HCT116 (cell line): ENCODE data around the gene DUSP16. TPM values are rescaled to one million over a fixed set of nuclear protein-coding genes. Genes with fewer than 3 reads are reported as not detected.

Experiments used
- ATAC-seq: fragments of 200-7000 bp; cut with Tn5 transposase; 2 replicates; pipeline ENCODE4 v1.9.1; 2020; ENCODE audit warnings: mild to moderate bottlenecking, moderate library complexity
- BruUV-seq: library from RNA; stranded (reverse); fragments of 400-500 nt; replicated peaks from 2 replicates; lab custom pipeline; 2021; lab: Mats Ljungman, UMichigan
- CTCF ChIA-PET: fragments of 300-600 bp; sonication (Branson Sonifier 250); formaldehyde crosslinking; loops from one replicate; lab custom pipeline; 2021; ENCODE audit warnings: antibody characterized with exemption; lab: Charles Lee
- POLR2A ChIA-PET: fragments of 300-600, 350-600 bp; sonication (Branson Sonifier 250); formaldehyde crosslinking; loops from one replicate; lab custom pipeline; 2021; ENCODE audit warnings: antibody characterized with exemption; lab: Charles Lee
- RAD21 ChIA-PET, 2 experiments: fragments of 300-600 bp; sonication (Branson Sonifier 250); formaldehyde crosslinking; loops; one replicate each; lab custom pipeline; 2023; ENCODE audit warnings: low total read pairs in 2 of 2; ENCODE audit not compliant: uncharacterized antibody in 2 of 2, unreplicated experiment in 2 of 2, low non-redundant PET in 1 of 2; lab: Charles Lee
- DNase-seq: peaks from one replicate; pipeline ENCODE4 v3.0.0-alpha.2; 2010; ENCODE audit warnings: low read depth, low spot score
- H2AFZ ChIP-seq: fragments of 200-600 bp; shearing (Covaris generic), sonication (generic); 2 replicates; pipeline ENCODE4 v1.6.1; 2017; ENCODE audit warnings: low read depth, mixed run types, mixed read lengths, antibody characterized with exemption, low read length; ENCODE audit not compliant: poor library complexity, severe bottlenecking
- H3K27ac ChIP-seq: 2 replicates; pipeline ENCODE4 v1.5.1; 2012; ENCODE audit warnings: low read depth, low read length
- H3K27me3 ChIP-seq: fragments of 200-600 bp; sonication (generic); 2 replicates; pipeline ENCODE4 v1.6.1; 2016; ENCODE audit warnings: mixed run types, low read length, mixed read lengths; ENCODE audit not compliant: insufficient read depth
- H3K36me3 ChIP-seq, 2 experiments: fragments of 200-500 bp in 1 of 2; fragments of 200-600 bp in 1 of 2; sonication (Bioruptor generic) in 1 of 2; sonication (generic) in 1 of 2; 2 replicates each; pipeline versions ENCODE4 v1.5.1 to v1.6.1; 2014 to 2016; ENCODE audit warnings: low read length in 2 of 2, inconsistent platforms in 1 of 2, mixed read lengths in 1 of 2, mixed run types in 1 of 2; ENCODE audit not compliant: insufficient read depth in 2 of 2, control insufficient read depth in 1 of 2
- H3K4me1 ChIP-seq, 2 experiments: fragments of 200-600 bp in 1 of 2; sonication (generic) in 1 of 2; 2 replicates each; pipeline versions ENCODE4 v1.5.1 to v1.6.1; 2012 to 2017; ENCODE audit warnings: low read length in 2 of 2, inconsistent platforms in 1 of 2, mild to moderate bottlenecking in 1 of 2, mixed read lengths in 1 of 2, mixed run types in 1 of 2, moderate library complexity in 1 of 2; ENCODE audit not compliant: insufficient read depth in 2 of 2, control insufficient read depth in 1 of 2
- H3K4me2 ChIP-seq: fragments of 200-600 bp; sonication (generic); 2 replicates; pipeline ENCODE4 v1.6.1; 2017; ENCODE audit warnings: mixed run types, low read length, mixed read lengths
- H3K4me3 ChIP-seq, 2 experiments: fragments of 200-600 bp in 1 of 2; sonication (generic) in 1 of 2; replicated peaks in 1 of 2; 2 replicates each; pipeline ENCODE4 v1.5.1; 2011 to 2016; ENCODE audit warnings: low read length in 2 of 2, control low read depth in 1 of 2, low read depth in 1 of 2, mild to moderate bottlenecking in 1 of 2, mixed read lengths in 1 of 2, mixed run types in 1 of 2
- H3K79me2 ChIP-seq: fragments of 200-600 bp; sonication (generic); 2 replicates; pipeline ENCODE4 v1.6.1; 2017; ENCODE audit warnings: mild to moderate bottlenecking, mixed run types, low read length, moderate library complexity, mixed read lengths; ENCODE audit not compliant: insufficient read depth
- H3K9ac ChIP-seq: fragments of 200-600 bp; sonication (generic); 2 replicates; pipeline ENCODE4 v1.6.1; 2016; ENCODE audit warnings: low read length, mixed read lengths
- H3K9me2 ChIP-seq: fragments of 200-600 bp; sonication (generic), shearing (Covaris generic); 2 replicates; pipeline ENCODE4 v1.6.1; 2017; ENCODE audit warnings: mixed run types, mild to moderate bottlenecking, moderate library complexity; ENCODE audit not compliant: insufficient read depth
- H3K9me3 ChIP-seq, 2 experiments: fragments of 200-500 bp in 1 of 2; fragments of 200-600 bp in 1 of 2; sonication (Bioruptor generic) in 1 of 2; sonication (generic) in 1 of 2; 2 replicates each; pipeline ENCODE4 v1.6.1; 2014 to 2017; ENCODE audit warnings: low read length in 2 of 2, mixed read lengths in 2 of 2, inconsistent platforms in 1 of 2, low read depth in 1 of 2, mild to moderate bottlenecking in 1 of 2, mixed run types in 1 of 2, moderate library complexity in 1 of 2; ENCODE audit not compliant: control insufficient read depth in 1 of 2, insufficient read depth in 1 of 2
- H4K20me1 ChIP-seq: fragments of 200-600 bp; sonication (generic), shearing (Covaris generic); 2 replicates; pipeline ENCODE4 v1.6.1; 2017; ENCODE audit warnings: mixed run types, mild to moderate bottlenecking, moderate library complexity; ENCODE audit not compliant: insufficient read depth
- CBX3 ChIP-seq: IDR thresholded peaks from 2 replicates; pipeline ENCODE4 v1.6.1; 2012; ENCODE audit warnings: low read depth
- REST ChIP-seq: IDR thresholded peaks from 2 replicates; pipeline ENCODE4 v1.6.1; 2012; ENCODE audit warnings: low read depth
- TCF7L2 ChIP-seq: IDR thresholded peaks from 2 replicates; pipeline ENCODE4 v1.7.0; 2011; ENCODE audit warnings: borderline replicate concordance, inconsistent platforms; ENCODE audit not compliant: insufficient read depth, insufficient read length; ENCODE audit errors: extremely low read depth
- YY1 ChIP-seq: IDR thresholded peaks from 2 replicates; pipeline ENCODE4 v1.6.1; 2011; ENCODE audit warnings: low read length, low read depth, moderate library complexity, mild to moderate bottlenecking; ENCODE audit not compliant: insufficient replicate concordance; ENCODE audit errors: extremely low read depth
- ZBTB33 ChIP-seq: IDR thresholded peaks from 2 replicates; pipeline ENCODE4 v1.6.1; 2011; ENCODE audit warnings: mild to moderate bottlenecking, low read length, moderate library complexity; ENCODE audit not compliant: insufficient replicate concordance; ENCODE audit errors: extremely low read depth
- ZFX ChIP-seq: fragments of 450-650 bp; IDR thresholded peaks from 2 replicates; pipeline ENCODE4 v1.6.1; 2017
- ZNF274 ChIP-seq: fragments of 200-500 bp; sonication (Bioruptor generic); IDR thresholded peaks from 2 replicates; pipeline ENCODE4 v1.6.1; 2014; ENCODE audit warnings: mild to moderate bottlenecking, low read depth, low read length, inconsistent platforms
- intact Hi-C: fragments of 100-400 bp; cut with micrococcal nuclease; formaldehyde crosslinking; loops from 2 replicates; pipeline ENCODE4 v1.10.0; 2022
- total RNA-seq: library from RNA; stranded (reverse); gene quantifications from one replicate; pipeline ENCODE4 v1.2.1, GENCODE V29; 2021; ENCODE audit not compliant: unreplicated experiment
- TF ChIP-seq, protein P1 (sequence below): IDR thresholded peaks from 2 replicates; pipeline ENCODE4 v1.6.1; 2012

DUSP16 gene
- total RNA-seq, 1 experiment from 2014 or later = 13.4 TPM

- Histone ChIP-seq H3K27me3 (no peaks in the 10 kb centered on the region), H4K20me1 (no peaks in the 10 kb centered on the region), H2AFZ (no peak overlapping the region), H3K4me2 (no peak overlapping the region), H3K9me3 (no peaks in the 10 kb centered on the region), H3K4me3 (no peak overlapping the region), H3K36me3 (no peaks in the 10 kb centered on the region), H3K4me1 (no peaks in the 10 kb centered on the region), H3K27ac (no peak overlapping the region), H3K79me2 (no peaks in the 10 kb centered on the region)
- POLR2A ChIA-PET = no interaction called here
- DNase-seq (no peak), ATAC-seq (no peak)
- intact Hi-C loops = no loop called here
- CTCF ChIA-PET = no interaction called here
- RAD21 ChIA-PET = no interaction called here
- no TSS peak for BruUV-seq
- TF ChIP-seq, protein P1, sequence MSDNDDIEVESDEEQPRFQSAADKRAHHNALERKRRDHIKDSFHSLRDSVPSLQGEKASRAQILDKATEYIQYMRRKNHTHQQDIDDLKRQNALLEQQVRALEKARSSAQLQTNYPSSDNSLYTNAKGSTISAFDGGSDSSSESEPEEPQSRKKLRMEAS = no peak
- TF ChIP-seq REST (no peak), ZNF274 (no peak), ZFX (no peak), ZBTB33 (no peak), CBX3 (no peak), TCF7L2 (no peak), YY1 (no peak)
- TF ChIP-seq, all 23 proteins: peak for 0
- H3K9me2 ChIP-seq = no peaks in the 10 kb centered on the region
- H3K9ac ChIP-seq = no peak overlapping the region
These were observed 91.8 kb downstream of the DUSP16 start for GRCh38 chr12:12470751-12471306.
